ENCODE results near the gene EEIG2.
A peak's percentile ranks its signal among the peaks of the same experiment; 100 is the strongest.
"Not testable (repeated sequence)": the region's sequence is repeated elsewhere in the genome, so short reads cannot be mapped to it uniquely, and the experiment has no call there.

Gene EEIG2

DNA sequence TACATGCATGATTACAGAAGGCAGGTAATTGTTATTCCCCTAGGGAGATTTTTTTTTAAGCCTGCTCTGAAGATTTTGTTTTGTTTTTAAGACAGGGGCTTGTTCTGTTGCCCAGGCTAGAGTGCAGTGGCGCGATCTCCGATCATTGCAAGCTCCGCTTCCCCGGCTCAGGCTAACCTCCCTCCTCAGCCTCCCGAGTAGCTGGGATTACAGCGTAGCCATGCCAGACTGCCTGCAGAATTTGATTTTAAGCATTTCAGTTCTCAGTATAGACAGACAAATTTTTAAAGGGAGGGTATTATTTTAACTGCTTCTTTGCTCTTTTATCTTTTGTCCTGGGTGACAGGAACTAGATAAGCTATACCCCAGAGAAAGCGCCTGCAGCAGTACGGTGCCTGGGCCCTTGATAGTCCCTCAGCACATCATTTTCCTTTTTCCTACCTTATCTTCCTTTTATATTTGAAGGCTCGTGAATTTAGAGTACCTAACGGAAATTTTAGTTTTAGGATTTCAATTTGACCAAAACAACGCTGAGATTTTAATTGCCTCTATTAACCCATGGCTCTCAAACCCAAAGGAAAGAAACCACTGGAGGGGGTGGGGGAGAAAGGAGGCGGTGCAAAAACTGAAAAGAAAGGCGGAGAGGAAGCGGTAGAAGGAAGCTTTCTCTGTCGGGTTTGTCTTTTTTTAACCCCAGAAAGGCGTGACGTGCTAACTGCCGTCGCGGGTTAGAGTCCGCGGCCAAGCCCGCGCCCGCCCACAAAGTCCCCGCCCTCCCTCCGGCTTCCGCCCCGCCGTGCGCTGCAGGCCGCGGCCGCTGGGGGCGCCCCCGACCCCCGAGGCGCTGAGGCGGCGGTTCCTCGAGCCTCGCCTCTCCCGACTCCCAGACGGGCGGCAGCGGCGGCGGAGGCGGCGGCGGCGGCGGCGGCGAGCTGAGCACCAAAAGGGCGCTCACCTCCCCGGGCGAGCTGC is at the start of gene EEIG2:
Gene EEIG2 (plus strand): TSS at position 886 of the 972 bp plus-strand sequence. CDS start 329 bp downstream, outside the sequence.
- DNase-seq, result peak; percentile 94

DNA sequence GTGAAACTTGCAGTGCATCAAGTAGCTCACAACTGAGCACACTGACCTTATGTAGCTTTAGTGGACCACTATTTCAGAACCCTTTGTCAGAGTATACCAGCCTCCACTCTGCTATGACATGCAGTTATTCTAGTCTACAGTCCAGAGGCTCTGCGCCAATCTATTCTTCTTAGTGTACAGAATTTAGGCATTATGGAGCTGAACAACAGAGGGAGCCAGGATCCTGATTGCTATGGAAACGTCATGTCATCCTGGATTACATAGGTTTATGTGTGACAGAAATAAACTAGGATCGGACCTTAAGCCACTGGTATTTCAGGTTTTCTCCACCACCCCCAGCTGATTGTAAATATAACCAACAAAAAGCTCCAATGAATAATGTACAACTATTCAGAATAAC is 48.1 kb upstream of the EEIG2 start:
- DNase-seq, result no peak

DNA sequence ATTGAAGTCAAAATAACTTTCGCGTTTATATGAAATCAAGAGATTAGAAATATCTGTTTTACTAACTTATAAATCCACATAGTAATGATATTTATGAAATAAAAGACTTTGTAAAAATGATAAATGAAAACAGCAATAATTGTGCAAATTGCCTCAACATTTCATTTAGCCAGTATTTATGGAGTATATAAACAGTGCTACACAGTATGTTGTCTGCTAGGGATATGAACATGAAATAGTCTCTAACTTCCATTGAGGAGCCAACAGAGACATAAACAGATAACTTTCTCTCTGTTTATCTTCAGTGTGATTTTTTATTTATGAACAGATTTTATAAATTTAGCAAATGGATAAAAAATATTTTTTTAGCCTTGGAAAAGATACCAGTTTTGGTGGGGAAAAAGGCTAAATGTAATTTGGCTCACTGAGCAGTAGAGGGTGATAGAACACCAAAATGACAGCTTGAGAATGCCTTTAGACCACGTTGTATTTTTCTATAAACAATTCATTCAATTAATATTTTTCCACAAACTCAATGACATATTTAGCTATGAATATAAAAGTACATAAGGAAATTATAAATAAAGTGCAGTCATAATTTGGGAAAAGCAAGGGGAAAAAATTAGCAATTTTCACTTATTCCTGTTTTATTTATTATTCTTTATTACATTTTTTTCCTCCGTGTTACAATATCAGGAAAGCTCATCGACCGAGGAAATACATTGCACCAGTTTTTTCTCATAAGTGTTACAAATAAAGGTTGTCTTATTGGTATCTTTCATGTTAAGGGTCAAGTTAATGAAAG is 47.5 kb upstream of the EEIG2 start:
- DNase-seq, result peak; percentile 42

DNA sequence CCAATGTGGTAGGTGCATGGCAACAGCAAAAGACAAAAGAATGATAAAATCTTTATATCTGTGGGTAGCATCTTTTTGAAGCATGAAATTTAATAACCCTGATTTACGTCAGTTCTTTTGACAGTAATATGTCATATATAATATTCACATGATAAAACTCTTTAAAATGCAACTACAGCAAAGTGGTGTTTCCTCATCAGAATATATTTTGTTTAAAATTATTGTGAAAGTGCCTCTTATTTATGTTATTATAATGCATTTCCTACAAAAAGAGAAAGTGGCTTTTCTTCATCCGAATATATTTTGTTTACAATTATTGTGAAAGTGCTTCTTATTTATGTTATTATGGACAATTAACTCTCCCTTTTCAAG is 46.9 kb upstream of the EEIG2 start:
- DNase-seq, result no peak

DNA sequence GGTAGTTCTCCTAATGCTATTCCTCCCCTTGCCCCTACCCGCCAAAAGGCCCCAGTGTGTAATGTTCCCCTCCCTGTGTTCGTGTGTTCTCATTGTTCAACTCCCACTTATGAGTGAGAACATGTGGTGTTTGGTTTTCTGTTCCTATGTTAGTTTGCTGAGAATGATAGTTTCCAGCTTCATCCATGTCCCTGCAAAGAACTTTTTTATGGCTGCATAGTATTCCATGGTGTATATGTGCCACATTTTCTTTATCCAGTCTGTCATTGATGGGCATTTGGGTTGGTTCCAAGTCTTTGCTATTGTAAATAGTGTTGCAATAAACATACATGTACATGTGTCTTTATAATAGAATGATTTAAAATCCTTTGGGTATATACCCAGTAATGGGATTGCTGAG is 46.0 kb upstream of the EEIG2 start:
- not testable (repeated sequence) for DNase-seq

DNA sequence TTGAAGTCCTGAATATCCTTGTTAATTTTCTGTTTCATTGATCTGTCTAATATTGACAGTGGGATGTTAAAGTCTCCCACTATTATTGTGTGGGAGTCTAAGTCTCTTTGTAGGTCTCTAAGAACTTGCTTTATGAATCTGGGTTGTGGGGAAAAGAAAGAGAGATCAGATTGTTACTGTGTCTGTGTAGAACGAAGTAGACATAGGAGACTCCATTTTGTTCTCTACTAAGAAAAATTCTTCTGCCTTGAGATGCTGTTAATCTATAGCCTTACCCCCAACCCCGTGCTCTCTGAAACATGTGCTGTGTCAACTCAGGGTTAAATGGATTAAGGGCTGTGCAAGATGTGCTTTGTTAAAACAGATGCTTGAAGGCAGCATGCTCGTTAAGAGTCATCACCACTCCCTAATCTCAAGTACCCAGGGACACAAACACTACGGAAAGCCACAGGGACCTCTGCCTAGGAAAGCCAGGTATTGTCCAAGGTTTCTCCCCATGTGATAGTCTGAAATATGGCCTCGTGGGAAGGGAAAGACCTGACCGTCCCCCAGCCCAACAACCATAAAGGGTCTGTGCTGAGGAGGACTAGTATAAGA is 42.5 kb upstream of the EEIG2 start:
- not testable (repeated sequence) for DNase-seq

DNA sequence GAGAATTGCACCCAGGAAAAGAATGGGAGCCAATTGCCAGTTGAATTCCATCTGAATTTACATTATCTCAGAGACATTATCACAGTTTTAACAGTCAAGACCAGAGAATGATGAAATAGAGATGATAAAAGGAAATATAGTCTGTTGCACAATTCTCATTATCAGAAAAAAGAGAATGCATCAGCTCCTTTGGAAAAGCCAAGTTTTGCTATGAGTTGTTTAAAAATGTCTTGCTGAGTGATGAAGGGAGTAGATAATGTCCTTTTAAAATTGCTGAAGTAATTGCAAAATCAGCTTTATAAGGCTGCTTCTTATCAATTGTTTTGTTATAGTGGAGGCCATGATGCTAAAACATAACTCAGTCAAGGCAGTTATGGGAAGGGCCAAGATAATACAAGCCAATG is 37.9 kb upstream of the EEIG2 start:
- DNase-seq, result no peak

DNA sequence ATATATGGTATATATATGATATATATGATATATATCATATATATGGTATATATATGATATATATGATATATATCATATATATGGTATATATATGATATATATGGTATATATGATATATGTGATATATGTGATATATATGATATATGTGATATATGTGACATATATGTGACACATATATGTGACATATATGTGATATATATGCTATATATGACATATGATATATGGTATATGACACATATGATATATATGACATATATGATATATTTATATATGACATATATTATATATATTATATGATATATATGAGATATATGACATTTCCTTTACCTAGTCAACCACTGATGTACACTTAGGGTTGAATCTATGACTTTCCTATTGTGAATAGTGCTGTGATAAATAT is 36.1 kb upstream of the EEIG2 start:
- no peak for DNase-seq

DNA sequence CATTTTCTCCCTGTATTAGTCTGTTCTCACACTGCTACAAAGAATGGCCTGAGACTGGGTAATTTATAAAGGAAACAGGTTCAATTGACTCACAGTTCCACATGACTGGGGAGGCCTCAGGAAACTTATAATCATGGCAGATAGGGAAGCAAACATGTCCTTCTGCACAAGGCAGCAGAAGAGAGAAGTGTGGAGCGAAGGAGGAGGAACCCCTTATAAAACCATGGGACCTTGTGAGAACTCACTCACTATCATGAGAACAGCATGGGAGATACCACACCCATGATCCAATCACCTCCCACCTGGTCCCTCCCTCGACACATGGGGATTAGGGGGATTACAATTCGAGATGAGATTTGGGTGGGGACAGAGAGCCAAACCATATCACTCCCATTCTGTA is 35.2 kb upstream of the EEIG2 start:
- DNase-seq, result no peak

DNA sequence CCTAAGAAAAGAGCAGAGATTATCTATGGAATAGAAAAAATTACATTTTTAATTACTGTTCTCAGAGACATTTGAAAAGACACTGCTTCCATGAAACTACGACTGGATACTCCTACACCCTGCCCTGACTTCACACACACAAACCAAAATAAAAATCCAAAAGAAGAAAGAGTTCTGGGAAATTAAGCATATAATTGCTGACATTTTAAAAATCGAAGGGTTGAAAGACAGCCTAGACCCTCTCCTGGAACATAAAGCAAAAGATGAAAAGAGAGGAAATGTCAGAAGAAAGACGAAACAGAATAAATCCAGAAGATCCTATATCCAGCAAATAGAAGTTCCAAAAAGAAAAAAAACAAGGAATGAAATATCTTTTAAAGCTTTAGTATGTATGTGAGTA is 32.8 kb upstream of the EEIG2 start:
- no peak for DNase-seq

DNA sequence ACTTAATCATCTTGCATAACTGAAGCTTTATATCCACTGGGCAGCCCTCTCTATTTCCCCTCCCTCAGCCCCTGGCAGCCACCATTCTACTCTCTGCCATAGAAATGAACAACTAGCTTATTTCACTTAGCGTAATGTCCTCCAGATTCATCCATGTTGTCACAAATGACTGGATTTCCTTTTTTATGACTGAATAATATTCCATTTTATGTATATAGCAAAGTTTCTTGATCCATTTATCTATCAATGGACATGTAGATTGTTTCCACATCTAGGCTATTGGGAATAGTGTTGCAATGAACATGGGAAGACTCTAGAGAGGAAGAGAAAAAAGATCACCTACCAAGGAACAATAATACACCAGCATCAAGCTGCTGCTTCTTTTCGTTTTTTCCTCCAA is 32.1 kb upstream of the EEIG2 start:
- no peak for DNase-seq

DNA sequence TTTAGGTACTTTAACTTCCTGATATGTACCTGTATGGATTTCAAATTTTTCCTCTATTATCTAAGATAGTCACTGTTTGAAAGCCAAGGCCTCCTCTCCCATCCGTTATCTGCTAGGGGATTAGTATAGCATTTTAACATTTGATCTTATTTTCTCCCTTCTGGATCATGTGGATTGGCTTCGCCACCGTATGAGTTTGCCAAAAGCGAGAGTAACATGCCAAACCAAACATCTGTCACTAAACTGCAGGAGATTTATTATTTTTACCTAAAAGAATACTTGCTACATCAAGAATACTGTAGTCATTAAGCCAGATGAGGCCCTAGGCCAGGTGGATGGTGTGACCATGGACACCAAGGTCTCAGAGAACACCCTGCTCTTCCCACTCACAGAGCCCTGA is 28.5 kb upstream of the EEIG2 start:
- DNase-seq, result no peak

DNA sequence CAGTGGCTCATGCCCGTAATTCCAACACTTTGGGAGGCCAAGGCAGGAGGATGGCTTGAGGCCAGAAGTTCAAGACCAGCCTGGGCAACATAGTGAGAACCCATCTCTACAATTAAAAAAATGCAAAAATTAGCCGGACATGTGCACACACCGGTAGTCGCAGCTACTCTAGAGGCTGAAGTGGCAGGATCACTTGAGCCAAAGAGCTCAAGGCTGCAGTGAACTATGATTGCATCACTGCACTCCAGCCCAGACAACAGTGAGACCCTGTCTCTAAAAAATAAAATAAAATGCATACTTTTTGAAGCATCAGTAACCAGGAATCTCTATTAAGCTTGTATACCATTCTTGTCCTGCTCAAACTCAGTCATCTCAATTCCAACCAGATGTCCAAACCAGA is 27.2 kb upstream of the EEIG2 start:
- DNase-seq, result no peak

DNA sequence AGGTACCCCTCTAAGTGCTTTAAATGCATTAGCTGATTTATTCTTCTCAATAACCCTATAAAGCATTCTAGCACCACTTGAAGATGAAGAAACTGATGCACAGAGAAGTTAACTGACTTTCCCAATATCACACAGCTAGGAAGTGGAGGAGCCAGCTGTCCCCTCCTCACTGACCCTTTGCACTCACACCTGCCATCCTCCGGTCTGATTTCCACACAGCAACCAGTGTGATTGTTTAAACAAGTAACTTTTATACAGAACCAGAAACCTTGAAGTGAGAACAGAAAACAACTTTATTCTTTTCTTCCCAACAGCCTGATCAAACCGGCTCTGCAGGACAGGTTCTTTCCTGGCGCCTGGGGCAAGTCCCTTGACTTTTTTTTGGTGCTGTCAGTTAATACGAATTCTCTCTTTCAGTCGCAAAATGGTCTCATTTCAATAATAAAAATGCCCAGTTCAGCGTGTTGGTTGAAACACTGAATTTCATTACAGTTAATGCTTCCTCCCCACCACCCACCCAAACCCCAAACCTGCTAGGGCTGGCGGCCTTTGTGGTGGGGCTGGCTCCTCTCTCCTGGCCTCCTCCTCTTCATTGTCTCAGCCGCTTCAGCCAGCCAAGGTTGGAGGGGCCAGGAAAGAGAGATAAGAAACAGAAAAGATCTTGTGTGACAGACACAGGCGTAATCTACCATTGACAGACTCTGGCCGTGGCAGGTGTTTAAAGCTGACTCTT is 26.4 kb upstream of the EEIG2 start:
- no peak for DNase-seq

DNA sequence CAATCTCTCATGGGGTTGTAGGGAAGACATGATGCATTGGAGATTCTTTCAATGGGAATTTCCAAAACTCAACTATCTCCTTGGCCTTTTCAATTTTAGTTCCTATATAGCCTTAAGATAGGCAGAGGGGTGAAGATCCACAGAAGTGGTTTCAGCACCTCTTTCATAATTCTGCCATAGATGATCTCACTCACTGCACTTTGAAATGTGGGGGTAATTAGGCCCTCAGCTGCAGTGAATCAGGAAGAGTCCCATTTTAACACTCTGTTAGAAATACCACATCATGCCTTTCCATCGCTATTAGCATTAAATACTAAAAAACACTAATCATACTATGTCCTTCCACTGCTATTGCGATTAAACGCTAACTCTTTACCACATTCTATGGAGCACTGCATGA is 25.1 kb upstream of the EEIG2 start:
- DNase-seq, result no peak

DNA sequence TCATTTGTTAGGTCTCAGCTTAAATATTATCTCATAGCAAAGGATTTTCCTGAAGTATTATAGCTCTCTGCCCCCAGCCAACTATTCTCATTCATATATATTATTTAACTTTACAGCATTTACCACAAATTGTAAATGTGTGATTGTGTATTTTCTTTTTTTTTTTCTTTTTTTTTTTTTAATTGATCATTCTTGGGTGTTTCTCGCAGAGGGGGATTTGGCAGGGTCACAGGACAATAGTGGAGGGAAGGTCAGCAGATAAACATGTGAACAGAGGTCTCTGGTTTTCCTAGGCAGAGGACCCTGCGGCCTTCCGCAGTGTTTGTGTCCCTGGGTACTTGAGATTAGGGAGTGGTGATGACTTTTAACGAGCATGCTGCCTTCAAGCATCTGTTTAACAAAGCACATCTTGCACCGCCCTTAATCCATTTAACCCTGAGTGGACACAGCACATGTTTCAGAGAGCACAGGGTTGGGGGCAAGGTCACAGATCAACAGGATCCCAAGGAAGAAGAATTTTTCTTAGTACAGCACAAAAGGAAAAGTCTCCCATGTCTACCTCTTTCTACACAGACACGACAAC is 24.5 kb upstream of the EEIG2 start:
- DNase-seq, result not testable (repeated sequence)

DNA sequence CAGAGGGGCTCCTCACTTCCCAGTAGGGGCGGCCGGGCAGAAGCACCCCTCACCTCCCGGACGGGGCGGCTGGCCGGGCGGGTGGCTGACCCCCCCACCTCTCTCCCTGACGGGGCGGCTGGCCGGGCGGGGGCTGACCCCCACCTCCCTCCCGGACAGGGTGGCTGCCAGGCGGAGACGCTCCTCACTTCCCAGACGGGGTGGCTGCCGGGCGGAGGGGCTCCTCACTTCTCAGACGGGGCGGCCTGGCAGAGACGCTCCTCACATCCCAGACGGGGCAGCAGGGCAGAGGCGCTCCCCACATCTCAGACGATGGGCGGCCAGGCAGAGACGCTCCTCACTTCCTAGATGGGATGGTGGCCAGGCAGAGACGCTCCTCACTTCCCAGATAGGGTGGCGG is 23.9 kb upstream of the EEIG2 start:
- not testable (repeated sequence) for DNase-seq

DNA sequence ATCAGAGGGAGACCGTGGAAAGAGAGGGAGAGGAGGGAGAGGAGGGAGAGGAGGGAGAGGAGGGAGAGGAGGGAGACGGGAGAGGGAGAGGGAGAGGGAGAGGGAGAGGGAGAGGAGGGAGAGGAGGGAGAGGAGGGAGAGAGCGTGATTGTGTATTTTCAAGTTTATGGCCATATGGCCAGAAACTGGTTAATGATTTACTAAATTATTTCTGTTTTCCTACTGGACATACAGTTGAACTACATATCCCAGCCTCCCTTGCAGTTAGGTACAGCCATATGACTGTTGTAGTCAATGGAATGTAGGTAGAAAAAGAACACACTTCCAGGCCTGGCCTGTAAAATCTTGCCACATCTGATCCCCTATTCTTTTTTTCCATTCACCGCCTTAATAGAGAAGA is 23.1 kb upstream of the EEIG2 start:
- DNase-seq, result not testable (repeated sequence)

DNA sequence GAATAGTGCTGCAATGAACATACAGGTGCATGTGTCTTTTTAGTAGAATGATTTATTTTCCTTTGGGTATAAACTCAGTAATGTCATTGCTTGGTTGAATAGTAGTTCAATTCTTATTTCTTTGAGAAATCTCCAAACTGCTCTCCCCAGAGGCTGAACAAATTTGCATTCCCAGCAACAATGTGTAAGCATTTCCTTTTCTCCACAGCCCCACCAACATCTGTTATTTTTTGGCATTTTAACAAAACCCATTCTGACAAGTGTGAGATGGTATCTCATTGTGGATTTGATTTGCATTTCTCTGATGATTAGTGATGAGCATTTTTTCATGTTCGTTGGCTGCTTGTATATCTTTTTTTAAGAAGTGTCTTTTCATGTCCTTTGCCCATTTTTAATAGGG is 21.9 kb upstream of the EEIG2 start:
- DNase-seq, result no peak

DNA sequence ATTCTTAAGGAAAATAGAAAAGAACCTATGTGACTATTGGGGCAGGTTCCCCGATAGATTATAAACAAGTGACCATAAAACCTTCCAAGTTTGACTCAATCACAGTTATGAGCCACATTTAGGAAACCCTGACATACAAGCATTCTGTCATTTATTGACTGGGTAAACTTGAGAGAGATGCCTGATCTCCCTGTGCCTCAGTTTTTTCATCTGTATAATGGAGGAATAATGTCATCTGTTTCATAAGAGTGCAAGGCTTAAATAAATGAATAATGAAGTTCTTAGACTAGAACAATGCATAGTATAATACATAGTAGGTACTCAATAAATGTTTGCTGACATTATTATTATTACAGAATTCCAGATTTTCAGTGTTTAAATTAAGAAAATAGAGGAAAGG is 18.9 kb upstream of the EEIG2 start:
- no peak for DNase-seq

DNA sequence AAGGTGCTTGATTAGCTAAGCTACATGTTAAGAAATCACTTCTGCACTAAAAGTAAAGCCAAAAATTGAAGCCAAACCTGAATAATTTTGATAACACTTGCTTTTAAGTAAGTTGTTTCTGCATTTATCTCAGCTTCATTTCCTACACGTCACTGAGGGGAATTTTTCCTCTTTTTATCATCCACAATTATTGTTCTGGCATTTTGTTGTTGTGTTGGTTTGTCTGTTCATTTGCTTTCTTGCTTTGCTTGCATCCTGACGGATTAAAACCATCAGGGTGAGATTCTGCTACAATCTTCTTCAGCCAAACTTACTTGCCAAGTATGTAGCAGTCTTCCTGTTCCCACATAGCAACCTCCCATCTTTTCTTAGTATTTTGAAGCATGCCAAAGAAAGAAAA is 18.0 kb upstream of the EEIG2 start:
- no peak for DNase-seq

DNA sequence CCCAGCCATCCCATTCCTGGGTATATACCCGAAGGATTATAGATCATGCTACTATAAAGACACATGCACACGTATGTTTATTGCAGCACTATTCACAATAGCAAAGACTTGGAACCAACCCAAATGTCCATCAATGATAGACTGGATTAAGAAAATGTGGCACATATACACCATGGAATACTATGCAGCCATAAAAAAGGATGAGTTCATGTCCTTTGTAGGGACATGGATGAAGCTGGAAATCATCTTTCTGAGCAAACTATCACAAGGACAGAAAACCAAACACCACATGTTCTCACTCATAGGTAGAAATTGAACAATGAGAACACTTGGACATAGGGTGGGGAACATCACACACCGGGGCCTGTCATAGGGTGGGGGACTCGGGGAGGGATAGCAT is 12.4 kb upstream of the EEIG2 start:
- DNase-seq, result not testable (repeated sequence)

All from activated CD4-positive, alpha-beta T cell treated with anti-CD3 and anti-CD28 coated beads, Interleukin-2, amount 50 U/mL, for 16 hours (primary cell).